Posterior cingulate gyrus (tissue), 11 donors: Measurements from ENCODE around the gene ZBTB2.
"Not testable (repeated sequence)": the region's sequence is repeated elsewhere in the genome, so short reads cannot be mapped to it uniquely, and the experiment has no call there.

Experiments used
- DNase-seq, 10 donors: peaks; one replicate each; pipeline versions ENCODE4 v3.0.0 to v3.0.0-alpha.2; 2020 to 2021; ENCODE audit warnings: mixed read lengths in 3 of 10
- intact Hi-C: fragments of 100-400 bp; cut with DNase I; formaldehyde crosslinking; loops from one replicate; pipeline ENCODE4 v1.15.1; 2023

Gene ZBTB2

DNA sequence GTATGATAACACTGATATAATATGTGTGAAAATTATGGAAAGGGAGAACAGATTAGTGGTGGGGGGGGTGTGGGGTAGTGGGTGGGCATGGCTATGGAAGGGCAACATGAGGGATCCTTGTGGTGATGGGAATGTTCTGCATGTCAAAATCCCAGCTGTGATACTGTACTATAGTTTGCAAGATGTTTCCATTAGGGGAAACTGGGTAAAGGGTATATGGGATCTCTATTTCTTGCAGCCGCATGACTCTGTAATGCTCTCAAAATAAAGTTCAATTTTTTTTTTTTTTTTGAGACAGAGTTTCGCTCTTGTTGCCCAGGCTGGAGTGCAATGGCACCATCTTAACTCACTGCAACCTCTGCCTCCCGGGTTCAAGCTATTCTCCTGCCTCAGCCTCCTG is 14.3 kb downstream of the ZBTB2 start:
- DNase-seq = no peak
- intact Hi-C loops = no loop called here

DNA sequence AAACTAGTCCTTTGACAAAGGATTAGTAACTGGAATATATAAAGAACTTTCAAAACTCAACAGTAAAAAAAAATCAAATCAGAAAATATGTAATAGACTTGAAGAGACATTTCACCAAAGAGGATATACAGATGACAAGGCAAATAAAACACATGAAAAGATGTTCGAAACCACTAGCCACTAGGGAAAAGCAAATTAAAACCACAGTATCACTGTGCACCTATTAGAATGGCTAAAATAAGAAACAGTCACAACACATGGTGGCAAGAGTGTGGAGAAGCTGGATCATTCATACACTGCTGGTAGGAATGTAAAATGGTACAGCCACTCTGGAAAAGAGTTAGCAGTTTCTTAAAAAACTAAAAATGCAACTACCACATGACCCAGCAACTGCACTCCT is 14.9 kb downstream of the ZBTB2 start:
- no peak for DNase-seq
- intact Hi-C loops = no loop called here

DNA sequence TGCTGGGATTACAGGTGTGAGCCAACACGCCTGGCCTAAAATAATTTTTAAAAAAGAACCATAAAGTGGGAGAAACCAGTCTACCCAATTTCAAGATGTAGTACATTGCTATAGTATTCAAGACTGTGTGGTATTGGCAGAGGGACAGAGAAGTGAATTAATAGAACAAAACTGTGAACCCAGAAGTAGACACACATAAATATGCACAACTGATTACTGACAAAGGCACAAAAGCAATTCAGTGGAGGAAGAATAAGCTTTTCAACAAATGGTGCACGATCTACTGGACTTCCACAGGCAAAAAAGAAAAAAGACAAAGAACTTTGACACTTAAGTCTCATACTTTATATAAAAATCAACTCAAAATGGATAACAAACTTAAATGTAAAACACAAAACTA is 15.5 kb downstream of the ZBTB2 start:
- intact Hi-C loops = no loop called here
- DNase-seq = no peak

DNA sequence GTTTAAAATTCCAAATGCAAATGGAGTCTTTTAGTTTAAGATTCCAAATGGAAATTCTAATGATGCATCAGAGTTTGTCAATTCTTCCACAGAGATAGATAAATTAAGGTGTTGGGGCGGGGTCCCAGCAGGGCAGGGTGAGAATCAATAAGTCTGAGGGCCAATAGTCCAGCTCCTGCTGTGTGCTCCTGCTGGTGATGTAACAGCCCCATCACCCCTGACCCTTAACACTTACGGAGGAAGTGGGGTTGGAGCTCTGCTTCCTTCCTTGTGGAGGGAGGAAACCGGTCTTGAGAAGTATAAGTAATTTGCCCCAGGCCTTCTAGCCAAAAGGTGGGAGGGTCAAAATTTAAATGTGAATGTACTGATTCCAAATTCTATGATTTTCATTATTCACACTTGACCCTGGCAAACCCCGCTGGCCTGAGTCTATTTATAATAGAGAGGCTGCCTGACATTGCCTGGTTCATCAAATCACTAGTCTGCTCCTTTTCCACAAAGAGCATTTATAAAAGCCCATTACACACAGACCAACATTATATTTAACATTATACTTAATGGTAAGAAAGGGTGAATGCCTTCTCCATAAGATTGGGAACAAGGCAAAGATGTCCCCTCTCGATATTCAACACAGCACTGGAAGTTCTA is 17.2 kb downstream of the ZBTB2 start:
- intact Hi-C loops = no loop called here
- DNase-seq = no peak

DNA sequence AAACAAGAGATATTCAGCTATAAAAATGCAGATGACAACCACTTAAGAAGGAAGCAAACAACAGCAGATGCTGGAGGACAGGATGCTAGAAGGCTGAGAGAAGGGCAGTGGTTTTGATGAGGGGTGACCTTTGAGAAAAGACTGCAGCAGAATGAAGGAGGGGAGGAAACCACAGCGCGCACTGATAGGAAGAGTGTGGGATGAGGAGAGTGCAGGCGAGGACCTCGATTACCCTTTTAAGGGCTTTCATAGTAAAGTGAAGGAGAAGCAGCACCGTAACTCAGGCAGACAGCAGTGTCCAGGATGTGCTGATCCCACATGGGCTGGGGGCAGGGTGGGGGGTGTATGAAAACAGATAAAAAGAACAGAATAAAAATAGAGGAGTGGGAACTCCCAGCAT is 19.2 kb downstream of the ZBTB2 start:
- no peak for DNase-seq
- intact Hi-C loops = no loop called here

DNA sequence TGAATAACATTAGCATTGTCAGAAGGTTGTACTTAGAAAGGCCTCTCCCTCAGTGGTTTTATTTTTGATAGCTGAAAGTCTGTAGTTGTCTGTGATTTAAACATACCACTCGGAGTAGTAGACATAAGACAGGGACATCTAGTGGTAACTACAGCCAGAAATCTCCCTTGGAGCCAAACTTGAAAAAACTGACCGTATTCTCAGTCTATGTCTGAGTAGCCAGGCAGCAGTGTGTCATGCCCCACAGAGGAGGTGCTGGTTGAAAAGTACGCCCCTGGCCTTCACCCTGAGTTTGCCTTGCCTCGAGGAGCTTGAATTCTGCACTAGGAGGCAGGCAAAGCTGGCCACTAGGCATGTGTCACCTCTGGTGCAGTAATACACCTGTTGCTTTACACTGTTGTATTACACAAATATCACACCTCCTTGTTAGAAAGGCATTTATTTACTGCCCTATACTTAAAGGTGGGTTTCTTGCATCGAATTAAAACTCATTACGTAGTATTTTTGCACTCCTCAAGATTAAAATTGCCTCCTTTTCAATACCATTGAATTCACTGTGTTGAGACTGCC is 20.8 kb downstream of the ZBTB2 start:
- intact Hi-C loops = no loop called here
- no peak for DNase-seq

DNA sequence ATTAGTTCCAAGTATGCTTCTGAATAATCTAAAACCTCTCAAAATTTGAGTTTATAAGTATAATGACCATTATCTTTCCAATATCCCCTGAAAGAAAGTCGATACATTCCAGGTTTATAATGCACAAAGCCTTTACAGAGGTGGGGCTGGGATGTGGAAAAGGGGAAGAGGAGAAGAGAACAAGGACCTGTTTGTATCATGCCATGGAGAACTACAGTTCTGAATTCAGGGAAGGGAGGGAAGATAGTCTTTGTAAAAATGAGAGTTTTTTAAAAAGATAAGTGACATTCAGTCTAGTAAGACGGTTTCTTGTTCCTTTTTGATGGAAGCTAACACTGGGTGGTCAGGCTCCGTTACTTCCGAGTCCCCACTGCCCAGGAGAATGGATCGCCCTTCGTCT is 26.1 kb downstream of the ZBTB2 start:
- intact Hi-C loops = no loop called here
- no peak for DNase-seq

DNA sequence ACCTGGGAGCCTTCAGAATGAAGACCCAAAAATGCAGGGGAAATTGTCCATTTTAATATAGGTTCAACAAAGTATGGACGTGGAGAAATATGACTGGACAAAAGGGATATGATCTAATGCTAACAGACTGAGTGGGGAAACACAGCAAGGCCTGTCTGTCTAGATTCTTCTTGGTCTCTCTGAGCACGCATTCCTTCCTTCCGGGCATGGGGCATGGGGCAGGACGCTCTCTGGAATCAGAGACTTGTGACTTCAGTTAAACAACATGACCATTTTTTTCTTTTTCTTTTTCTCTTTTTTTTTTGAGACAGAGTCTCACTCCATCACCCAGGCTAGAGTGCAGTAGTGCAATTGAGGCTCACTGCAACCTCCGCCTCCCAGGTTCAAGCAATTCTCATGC is 31.9 kb downstream of the ZBTB2 start:
- no peak for DNase-seq
- intact Hi-C loops = no loop called here

DNA sequence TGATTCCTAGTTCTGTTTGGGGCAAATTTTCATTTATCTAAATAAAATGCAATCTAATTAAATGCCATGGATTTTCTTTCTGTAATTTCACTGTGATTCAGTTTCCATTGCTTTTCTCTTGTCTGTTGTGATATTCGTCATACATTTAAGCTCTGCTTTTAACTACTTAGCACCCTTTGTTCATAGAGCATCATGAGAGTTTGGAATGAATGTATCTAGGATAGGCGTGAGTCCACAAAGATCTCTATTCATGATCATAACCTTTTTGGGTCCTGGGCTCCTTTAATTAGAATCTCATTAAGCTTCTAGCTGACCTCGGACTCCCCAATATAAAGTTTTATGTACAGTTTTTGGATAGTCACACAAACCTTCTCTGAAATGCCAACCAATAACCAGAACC is 32.9 kb downstream of the ZBTB2 start:
- DNase-seq = no peak
- intact Hi-C loops = no loop called here

DNA sequence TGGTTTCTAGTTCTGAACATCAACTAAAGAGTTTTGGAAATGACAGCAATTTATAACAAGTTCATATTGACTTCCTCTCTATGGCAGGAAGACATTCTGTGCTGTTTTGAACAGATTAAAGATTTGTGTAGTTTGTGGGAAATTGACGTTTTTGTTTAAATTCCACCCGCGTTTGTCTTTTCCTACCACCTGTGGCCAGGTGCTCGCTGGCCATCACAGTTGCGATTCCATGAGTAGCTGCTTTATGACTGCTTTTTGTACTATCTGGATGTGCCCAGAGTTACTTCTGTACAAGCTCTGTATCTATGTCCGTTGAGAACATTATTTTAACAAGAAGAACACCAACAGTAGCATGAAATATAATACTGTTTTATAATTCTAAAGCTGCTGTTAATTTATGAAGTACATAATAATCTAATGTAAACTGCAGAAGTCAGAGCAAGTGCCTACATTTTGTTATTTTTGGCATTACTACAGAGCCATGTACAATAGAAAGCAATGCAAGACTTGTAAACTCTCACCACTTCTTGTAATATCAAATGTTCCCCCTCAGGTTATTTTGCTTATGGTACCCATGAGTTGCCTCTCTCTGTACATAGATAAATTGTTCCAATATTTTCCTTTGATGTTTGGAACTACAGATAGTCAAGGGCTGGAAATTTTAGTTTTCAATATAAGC is 33.5 kb downstream of the ZBTB2 start:
- intact Hi-C loops = no loop called here
- DNase-seq = no peak

DNA sequence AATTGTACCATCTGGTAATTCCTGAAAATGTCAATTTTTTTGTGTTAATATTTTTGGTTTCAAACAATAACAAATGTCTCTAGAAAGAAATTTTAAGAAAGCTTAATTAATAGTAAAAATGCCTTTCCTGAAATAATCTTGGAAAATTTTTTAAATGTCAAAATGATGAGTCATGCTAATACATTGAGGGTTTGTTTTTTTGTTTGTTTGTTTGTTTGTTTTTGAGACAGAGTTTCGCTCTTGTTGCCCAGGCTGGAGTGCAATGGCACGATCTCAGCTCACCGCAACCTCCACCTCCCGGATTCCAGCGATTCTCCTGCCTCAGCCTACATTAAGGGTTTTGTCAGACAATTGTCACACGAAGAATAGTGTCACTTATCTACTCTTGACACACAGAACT is 34.4 kb downstream of the ZBTB2 start:
- DNase-seq, intact Hi-C loops: not testable (repeated sequence)

DNA sequence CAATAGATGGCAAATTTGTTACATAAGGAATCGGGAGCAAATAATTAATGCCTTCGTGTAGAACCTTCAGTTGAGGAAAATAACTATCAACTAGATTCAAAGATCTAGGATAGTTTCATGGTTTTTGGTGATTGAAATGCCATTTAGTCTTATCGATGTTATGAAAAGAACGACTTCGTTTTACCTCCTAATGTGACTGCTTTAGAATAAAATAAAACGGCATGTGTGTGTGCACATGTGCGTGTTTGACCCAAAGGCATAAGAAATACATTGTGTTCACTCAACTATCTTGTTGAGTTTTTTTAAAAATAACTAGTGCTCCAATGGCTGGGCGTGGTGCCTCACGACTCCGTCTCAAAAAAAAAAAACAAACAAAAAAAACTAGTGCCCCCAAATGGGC is 37.6 kb downstream of the ZBTB2 start:
- intact Hi-C loops = no loop called here

DNA sequence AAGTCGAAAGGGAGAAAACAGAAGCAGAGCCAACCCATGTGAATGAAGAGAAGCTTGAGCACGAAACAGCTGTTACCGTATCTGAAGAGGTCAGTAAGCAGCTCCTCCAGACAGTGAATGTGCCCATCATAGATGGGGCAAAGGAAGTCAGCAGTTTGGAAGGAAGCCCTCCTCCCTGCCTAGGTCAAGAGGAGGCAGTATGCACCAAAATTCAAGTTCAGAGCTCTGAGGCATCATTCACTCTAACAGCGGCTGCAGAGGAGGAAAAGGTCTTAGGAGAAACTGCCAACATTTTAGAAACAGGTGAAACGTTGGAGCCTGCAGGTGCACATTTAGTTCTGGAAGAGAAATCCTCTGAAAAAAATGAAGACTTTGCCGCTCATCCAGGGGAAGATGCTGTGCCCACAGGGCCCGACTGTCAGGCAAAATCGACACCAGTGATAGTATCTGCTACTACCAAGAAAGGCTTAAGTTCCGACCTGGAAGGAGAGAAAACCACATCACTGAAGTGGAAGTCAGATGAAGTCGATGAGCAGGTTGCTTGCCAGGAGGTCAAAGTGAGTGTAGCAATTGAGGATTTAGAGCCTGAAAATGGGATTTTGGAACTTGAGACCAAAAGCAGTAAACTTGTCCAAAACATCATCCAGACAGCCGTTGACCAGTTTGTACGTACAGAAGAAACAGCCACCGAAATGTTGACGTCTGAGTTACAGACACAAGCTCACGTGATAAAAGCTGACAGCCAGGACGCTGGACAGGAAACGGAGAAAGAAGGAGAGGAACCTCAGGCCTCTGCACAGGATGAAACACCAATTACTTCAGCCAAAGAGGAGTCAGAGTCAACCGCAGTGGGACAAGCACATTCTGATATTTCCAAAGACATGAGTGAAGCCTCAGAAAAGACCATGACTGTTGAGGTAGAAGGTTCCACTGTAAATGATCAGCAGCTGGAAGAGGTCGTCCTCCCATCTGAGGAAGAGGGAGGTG is 38.7 kb downstream of the ZBTB2 start:
- intact Hi-C loops = no loop called here
- no peak for DNase-seq

More for the DNA sequence above, 37.6 kb downstream of the ZBTB2 start:
- no peak for DNase-seq

DNA sequence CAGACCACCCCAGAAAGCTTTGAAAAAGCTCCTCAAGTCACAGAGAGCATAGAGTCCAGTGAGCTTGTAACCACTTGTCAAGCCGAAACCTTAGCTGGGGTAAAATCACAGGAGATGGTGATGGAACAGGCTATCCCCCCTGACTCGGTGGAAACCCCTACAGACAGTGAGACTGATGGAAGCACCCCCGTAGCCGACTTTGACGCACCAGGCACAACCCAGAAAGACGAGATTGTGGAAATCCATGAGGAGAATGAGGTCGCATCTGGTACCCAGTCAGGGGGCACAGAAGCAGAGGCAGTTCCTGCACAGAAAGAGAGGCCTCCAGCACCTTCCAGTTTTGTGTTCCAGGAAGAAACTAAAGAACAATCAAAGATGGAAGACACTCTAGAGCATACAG is 39.6 kb downstream of the ZBTB2 start:
- intact Hi-C loops = no loop called here
- no peak for DNase-seq

DNA sequence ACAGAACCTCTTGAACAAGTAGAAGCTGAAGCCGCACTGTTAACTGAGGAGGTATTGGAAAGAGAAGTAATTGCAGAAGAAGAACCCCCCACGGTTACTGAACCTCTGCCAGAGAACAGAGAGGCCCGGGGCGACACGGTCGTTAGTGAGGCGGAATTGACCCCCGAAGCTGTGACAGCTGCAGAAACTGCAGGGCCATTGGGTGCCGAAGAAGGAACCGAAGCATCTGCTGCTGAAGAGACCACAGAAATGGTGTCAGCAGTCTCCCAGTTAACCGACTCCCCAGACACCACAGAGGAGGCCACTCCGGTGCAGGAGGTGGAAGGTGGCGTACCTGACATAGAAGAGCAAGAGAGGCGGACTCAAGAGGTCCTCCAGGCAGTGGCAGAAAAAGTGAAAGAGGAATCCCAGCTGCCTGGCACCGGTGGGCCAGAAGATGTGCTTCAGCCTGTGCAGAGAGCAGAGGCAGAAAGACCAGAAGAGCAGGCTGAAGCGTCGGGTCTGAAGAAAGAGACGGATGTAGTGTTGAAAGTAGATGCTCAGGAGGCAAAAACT is 40.1 kb downstream of the ZBTB2 start:
- no peak for DNase-seq
- intact Hi-C loops = no loop called here

DNA sequence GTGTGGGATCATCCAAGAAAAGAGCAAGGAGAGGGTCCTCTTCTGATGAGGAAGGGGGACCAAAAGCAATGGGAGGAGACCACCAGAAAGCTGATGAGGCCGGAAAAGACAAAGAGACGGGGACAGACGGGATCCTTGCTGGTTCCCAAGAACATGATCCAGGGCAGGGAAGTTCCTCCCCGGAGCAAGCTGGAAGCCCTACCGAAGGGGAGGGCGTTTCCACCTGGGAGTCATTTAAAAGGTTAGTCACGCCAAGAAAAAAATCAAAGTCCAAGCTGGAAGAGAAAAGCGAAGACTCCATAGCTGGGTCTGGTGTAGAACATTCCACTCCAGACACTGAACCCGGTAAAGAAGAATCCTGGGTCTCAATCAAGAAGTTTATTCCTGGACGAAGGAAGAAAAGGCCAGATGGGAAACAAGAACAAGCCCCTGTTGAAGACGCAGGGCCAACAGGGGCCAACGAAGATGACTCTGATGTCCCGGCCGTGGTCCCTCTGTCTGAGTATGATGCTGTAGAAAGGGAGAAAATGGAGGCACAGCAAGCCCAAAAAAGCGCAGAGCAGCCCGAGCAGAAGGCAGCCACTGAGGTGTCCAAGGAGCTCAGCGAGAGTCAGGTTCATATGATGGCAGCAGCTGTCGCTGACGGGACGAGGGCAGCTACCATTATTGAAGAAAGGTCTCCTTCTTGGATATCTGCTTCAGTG is 40.8 kb downstream of the ZBTB2 start:
- intact Hi-C loops = no loop called here
- no peak for DNase-seq

DNA sequence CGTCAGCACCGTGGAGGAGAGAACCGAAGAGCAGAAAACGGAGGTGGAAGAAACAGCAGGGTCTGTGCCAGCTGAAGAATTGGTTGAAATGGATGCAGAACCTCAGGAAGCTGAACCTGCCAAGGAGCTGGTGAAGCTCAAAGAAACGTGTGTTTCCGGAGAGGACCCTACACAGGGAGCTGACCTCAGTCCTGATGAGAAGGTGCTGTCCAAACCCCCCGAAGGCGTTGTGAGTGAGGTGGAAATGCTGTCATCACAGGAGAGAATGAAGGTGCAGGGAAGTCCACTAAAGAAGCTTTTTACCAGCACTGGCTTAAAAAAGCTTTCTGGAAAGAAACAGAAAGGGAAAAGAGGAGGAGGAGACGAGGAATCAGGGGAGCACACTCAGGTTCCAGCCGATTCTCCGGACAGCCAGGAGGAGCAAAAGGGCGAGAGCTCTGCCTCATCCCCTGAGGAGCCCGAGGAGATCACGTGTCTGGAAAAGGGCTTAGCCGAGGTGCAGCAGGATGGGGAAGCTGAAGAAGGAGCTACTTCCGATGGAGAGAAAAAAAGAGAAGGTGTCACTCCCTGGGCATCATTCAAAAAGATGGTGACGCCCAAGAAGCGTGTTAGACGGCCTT is 41.6 kb downstream of the ZBTB2 start:
- DNase-seq = no peak
- intact Hi-C loops = no loop called here

DNA sequence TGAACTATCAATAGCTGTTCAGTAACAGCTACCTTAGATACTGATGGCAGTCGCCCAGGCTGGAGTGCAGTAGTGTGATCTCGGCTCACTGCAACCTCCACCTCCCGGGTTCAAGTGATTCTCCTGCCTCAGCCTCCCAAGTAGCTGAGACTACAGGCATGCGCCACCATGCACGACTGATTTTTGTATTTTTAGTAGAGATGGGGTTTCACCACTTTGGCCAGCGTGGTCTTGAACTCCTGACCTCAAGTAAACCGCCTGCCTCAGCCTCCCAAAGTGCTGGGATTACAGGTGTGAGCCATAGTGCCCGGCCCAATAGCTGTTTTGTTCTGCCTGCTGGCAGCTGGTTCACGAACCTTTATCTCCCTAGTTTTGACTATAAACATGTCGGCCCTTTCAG is 48.6 kb downstream of the ZBTB2 start:
- intact Hi-C loops = not testable (repeated sequence)

DNA sequence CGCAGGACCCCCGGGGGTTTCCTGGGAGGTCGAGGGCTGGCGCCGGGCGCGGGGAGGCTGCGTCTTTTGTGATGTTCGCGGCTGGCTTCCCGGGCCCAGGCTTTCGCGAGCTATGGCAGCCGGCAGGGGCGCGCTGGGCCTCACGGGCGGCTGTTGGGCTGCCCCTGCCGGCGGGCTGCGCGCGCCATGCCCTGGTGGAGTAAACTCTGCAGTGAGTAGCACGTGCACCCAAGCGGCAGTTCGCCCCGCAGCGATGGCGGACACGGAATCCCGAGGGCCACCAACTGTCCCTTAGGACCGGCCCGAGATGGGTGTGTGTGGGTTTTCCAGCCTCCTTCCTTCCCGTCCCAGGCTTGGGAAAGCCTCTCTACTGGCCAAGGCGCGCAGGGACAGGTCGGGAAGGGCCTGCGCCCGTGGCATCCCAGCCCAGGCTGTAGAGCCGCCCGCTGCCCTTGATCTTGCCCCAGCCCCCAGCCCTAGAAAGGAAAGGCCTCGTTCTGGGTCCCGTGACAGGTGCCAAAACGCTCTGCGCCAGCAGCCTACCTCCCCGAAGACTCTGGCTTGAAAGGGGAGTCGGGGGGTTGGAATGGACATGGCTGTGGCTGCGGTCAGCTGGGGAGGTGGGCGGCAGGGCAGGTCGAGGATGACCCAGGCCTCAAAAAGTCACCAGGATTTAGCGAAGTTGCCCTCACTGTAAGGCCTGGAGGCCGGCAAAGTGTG is 49.7 kb downstream of the ZBTB2 start:
- no peak for DNase-seq
- intact Hi-C loops = no loop called here

More for the DNA sequence above, 48.6 kb downstream of the ZBTB2 start:
- not testable (repeated sequence) for DNase-seq
